Neural crest cell (in vitro differentiated cells): ENCODE data around the gene HEG1. TPM values are rescaled to one million over a fixed set of nuclear protein-coding genes. Genes with fewer than 3 reads are reported as not detected.

Experiments
- DNase-seq: peaks from one replicate; pipeline ENCODE4 v3.0.0; 2021; ENCODE audit warnings: low read depth, mixed read lengths, low spot score
- H3K27ac Mint-ChIP-seq: one replicate; pipeline ENCODE4 v1.8.0; 2021; ENCODE audit warnings: mild to moderate bottlenecking, mixed read lengths; ENCODE audit not compliant: unreplicated experiment
- H3K27me3 Mint-ChIP-seq: 2 replicates; pipeline ENCODE4 v1.8.0; 2021; ENCODE audit warnings: low read depth, mild to moderate bottlenecking, mixed read lengths
- H3K36me3 Mint-ChIP-seq: 2 replicates; pipeline ENCODE4 v1.8.0; 2021; ENCODE audit warnings: low read depth, mild to moderate bottlenecking, mixed read lengths
- H3K4me1 Mint-ChIP-seq: 2 replicates; pipeline ENCODE4 v1.8.0; 2021; ENCODE audit warnings: mixed read lengths
- H3K4me3 Mint-ChIP-seq: one replicate; pipeline ENCODE4 v1.8.0; 2021; ENCODE audit warnings: mild to moderate bottlenecking, mixed read lengths
- H3K9me3 Mint-ChIP-seq: 2 replicates; pipeline ENCODE4 v1.8.0; 2021; ENCODE audit warnings: mixed read lengths
- total RNA-seq: library from RNA; stranded (reverse); gene quantifications from 2 replicates; pipeline ENCODE4 v1.2.1, GENCODE V29; 2021
- TF ChIP-seq, protein P1 (sequence below): fragments of 200-600 bp; sonication (generic); conservative IDR thresholded peaks from 2 replicates; pipeline ENCODE4 v1.5.0; 2021; ENCODE audit warnings: antibody characterized with exemption, mild to moderate bottlenecking

Gene HEG1
- total RNA-seq, 1 donor from 2014 or later = 32.0 TPM

- peaks cover 7% of the 10 kb centered on the region for H3K9me3 Mint-ChIP-seq
- DNase-seq = no peak
- H3K27ac Mint-ChIP-seq = no peak overlapping the region
- no peaks in the 10 kb centered on the region for H3K36me3 Mint-ChIP-seq
- H3K4me1 Mint-ChIP-seq = peaks cover 6% of the 10 kb centered on the region
- H3K4me3 Mint-ChIP-seq = no peak overlapping the region
- H3K27me3 Mint-ChIP-seq = no peaks in the 10 kb centered on the region
- TF ChIP-seq, protein P1, sequence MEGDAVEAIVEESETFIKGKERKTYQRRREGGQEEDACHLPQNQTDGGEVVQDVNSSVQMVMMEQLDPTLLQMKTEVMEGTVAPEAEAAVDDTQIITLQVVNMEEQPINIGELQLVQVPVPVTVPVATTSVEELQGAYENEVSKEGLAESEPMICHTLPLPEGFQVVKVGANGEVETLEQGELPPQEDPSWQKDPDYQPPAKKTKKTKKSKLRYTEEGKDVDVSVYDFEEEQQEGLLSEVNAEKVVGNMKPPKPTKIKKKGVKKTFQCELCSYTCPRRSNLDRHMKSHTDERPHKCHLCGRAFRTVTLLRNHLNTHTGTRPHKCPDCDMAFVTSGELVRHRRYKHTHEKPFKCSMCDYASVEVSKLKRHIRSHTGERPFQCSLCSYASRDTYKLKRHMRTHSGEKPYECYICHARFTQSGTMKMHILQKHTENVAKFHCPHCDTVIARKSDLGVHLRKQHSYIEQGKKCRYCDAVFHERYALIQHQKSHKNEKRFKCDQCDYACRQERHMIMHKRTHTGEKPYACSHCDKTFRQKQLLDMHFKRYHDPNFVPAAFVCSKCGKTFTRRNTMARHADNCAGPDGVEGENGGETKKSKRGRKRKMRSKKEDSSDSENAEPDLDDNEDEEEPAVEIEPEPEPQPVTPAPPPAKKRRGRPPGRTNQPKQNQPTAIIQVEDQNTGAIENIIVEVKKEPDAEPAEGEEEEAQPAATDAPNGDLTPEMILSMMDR = no peak
These were observed 119.8 kb downstream of the HEG1 start for GRCh38 chr3:124935794-124936542.

DNA sequence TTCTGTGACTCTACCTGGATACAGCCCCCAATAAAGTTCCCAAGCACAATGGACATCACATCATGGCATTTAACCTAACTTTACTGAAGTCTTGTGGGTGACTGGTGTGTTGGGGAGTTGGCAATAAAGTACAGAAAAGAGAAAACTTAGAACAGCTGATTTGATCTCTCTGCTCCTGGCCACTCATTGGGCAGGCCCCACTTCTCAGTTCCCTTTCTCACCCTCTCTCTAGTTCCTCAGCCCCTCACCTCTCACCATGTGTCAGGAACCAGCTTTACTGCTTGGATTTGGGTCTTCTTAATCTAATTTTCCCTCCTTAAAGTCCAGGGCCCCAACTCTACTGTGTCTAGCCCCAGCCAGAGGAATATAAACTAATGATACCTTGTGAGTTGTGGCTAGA is 120.5 kb downstream of the HEG1 start:
- H3K4me1 Mint-ChIP-seq = peaks cover 6% of the 10 kb centered on the region
- H3K27ac Mint-ChIP-seq = no peak overlapping the region
- H3K36me3 Mint-ChIP-seq = no peaks in the 10 kb centered on the region
- TF ChIP-seq, protein P1 = no peak
- no peaks in the 10 kb centered on the region for H3K27me3 Mint-ChIP-seq
- peaks cover 7% of the 10 kb centered on the region for H3K9me3 Mint-ChIP-seq
- H3K4me3 Mint-ChIP-seq = no peak overlapping the region
- no peak for DNase-seq

- Mint-ChIP-seq H3K36me3 (no peaks in the 10 kb centered on the region), H3K4me3 (no peak within 1 kb of the TSS), H3K27me3 (no peaks in the 10 kb centered on the region), H3K4me1 (peaks cover 6% of the 10 kb centered on the region), H3K27ac (no peak within 1 kb of the TSS), H3K9me3 (peaks cover 7% of the 10 kb centered on the region)
- DNase-seq = no peak
- TF ChIP-seq, protein P1 = no peak
These were observed 121.2 kb downstream of the HEG1 start, which contains the start of gene MUC13 for GRCh38 chr3:124934577-124934976. Gene MUC13 (minus strand): TSS chr3:124934751. CDS start chr3:124934712, 39 bp downstream.

GRCh38 chr3:124928333-124929202 is 127.2 kb downstream of the HEG1 start:
- peaks cover 4% of the 10 kb centered on the region for H3K27me3 Mint-ChIP-seq

DNA sequence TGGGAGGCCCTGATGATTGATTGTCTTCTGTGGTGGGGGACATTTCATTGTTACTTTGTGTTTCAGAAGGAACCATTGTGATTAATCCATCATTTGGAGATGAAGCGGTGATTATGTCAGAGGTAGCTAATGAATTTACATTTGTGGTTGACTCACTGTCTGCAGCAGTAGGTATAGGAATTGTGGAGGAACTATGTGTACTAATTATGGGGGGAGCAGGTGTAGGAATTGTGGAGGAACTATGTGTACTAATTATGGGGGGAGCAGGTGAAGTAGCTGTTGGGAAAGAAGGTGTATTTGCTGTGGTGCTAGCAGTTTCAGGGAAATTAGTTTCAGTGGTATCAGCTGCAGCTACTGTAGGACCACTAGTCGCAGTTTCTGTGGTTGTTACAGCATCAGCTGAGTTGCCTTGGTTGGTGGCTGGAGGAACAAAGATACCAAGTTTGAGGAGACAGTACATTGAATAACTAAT is 128.2 kb downstream of the HEG1 start:
- Mint-ChIP-seq H3K36me3 (no peaks in the 10 kb centered on the region), H3K27ac (no peak overlapping the region), H3K4me1 (no peaks in the 10 kb centered on the region), H3K27me3 (peaks cover 4% of the 10 kb centered on the region), H3K9me3 (no peaks in the 10 kb centered on the region), H3K4me3 (no peak overlapping the region)
- no peak for DNase-seq
- TF ChIP-seq, protein P1 = no peak

More at GRCh38 chr3:124928333-124929202, 127.2 kb downstream of the HEG1 start:
- H3K4me1 Mint-ChIP-seq = no peaks in the 10 kb centered on the region
- TF ChIP-seq, protein P1 = peak; percentile 80
- H3K27ac Mint-ChIP-seq = no peak overlapping the region
- peak; percentile 67 for DNase-seq
- H3K4me3 Mint-ChIP-seq = no peak overlapping the region
- H3K36me3 Mint-ChIP-seq = no peaks in the 10 kb centered on the region
- no peaks in the 10 kb centered on the region for H3K9me3 Mint-ChIP-seq
